Brain microvascular endothelial cell (primary cell): ENCODE measurements around the gene PKDREJ.

Experiments
- DNase-seq: peaks from one replicate; pipeline ENCODE4 v3.0.0-alpha.2; 2020
- H3K27ac ChIP-seq: fragments of 250-450 bp; sonication (Bioruptor Pico); 2 replicates; pipeline ENCODE4 v1.5.1; 2020; ENCODE audit warnings: mild to moderate bottlenecking, moderate library complexity
- H3K27me3 ChIP-seq: fragments of 250-450 bp; sonication (Bioruptor Pico); replicated peaks from 2 replicates; pipeline ENCODE4 v1.5.1; 2020; ENCODE audit warnings: mild to moderate bottlenecking
- H3K36me3 ChIP-seq: fragments of 250-450 bp; sonication (Bioruptor Pico); replicated peaks from 2 replicates; pipeline ENCODE4 v1.5.1; 2020; ENCODE audit warnings: mild to moderate bottlenecking
- H3K4me3 ChIP-seq: 2 replicates; pipeline ENCODE4 v1.5.1; 2011; ENCODE audit warnings: low read depth, mild to moderate bottlenecking, control low read depth, low read length, moderate library complexity
- in situ Hi-C: cut with HindIII; loops from 2 replicates; pipeline ENCODE4 v1.10.0; 2017; ENCODE audit warnings: low sequenced_read_pairs, low pct_ligation_motif_present
- TF ChIP-seq, protein P1 (sequence below): IDR thresholded peaks from 2 replicates; pipeline ENCODE4 v1.5.1; 2011; ENCODE audit warnings: low read depth, mild to moderate bottlenecking, moderate library complexity, low read length, control low read depth, inconsistent platforms; ENCODE audit errors: missing control alignments

PKDREJ gene

GRCh38 chr22:46290121-46290842 is 27.1 kb upstream of the PKDREJ start:
- in situ Hi-C loops: no loop called here
- TF ChIP-seq, protein P1, sequence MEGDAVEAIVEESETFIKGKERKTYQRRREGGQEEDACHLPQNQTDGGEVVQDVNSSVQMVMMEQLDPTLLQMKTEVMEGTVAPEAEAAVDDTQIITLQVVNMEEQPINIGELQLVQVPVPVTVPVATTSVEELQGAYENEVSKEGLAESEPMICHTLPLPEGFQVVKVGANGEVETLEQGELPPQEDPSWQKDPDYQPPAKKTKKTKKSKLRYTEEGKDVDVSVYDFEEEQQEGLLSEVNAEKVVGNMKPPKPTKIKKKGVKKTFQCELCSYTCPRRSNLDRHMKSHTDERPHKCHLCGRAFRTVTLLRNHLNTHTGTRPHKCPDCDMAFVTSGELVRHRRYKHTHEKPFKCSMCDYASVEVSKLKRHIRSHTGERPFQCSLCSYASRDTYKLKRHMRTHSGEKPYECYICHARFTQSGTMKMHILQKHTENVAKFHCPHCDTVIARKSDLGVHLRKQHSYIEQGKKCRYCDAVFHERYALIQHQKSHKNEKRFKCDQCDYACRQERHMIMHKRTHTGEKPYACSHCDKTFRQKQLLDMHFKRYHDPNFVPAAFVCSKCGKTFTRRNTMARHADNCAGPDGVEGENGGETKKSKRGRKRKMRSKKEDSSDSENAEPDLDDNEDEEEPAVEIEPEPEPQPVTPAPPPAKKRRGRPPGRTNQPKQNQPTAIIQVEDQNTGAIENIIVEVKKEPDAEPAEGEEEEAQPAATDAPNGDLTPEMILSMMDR: no peak
- Histone ChIP-seq H3K36me3 (peaks cover 7% of the 10 kb centered on the region), H3K4me3 (no peak overlapping the region), H3K27ac (no peak overlapping the region), H3K27me3 (no peaks in the 10 kb centered on the region)
- DNase-seq: no peak

GRCh38 chr22:46289244-46289891 is 26.2 kb upstream of the PKDREJ start:
- TF ChIP-seq, protein P1: no peak
- DNase-seq: no peak
- Histone ChIP-seq H3K27ac (no peak overlapping the region), H3K36me3 (peaks cover 13% of the 10 kb centered on the region), H3K4me3 (no peak overlapping the region), H3K27me3 (no peaks in the 10 kb centered on the region)
- in situ Hi-C loops: no loop called here

GRCh38 chr22:46288846-46289243 is 25.7 kb upstream of the PKDREJ start:
- Histone ChIP-seq H3K36me3 (peaks cover 18% of the 10 kb centered on the region), H3K27me3 (no peaks in the 10 kb centered on the region), H3K27ac (no peak overlapping the region), H3K4me3 (no peak overlapping the region)
- in situ Hi-C loops: no loop called here
- TF ChIP-seq, protein P1: no peak
- DNase-seq: no peak

- no peak for DNase-seq
These were observed 25.0 kb upstream of the PKDREJ start for GRCh38 chr22:46287873-46288751.

More at GRCh38 chr22:46287873-46288751, 25.0 kb upstream of the PKDREJ start:
- TF ChIP-seq, protein P1: no peak
- peaks cover 21% of the 10 kb centered on the region for H3K36me3 ChIP-seq
- no peak overlapping the region for H3K4me3 ChIP-seq
- in situ Hi-C loops: no loop called here
- H3K27me3 ChIP-seq: no peaks in the 10 kb centered on the region
- H3K27ac ChIP-seq: no peak overlapping the region
